ENCODE data around the gene PAK5. TPM values are rescaled to one million over a fixed set of nuclear protein-coding genes. Genes with fewer than 3 reads are reported as not detected.

PAK5 gene
- total RNA-seq, 1 experiment from 2014 or later: 0.46 TPM

DNA sequence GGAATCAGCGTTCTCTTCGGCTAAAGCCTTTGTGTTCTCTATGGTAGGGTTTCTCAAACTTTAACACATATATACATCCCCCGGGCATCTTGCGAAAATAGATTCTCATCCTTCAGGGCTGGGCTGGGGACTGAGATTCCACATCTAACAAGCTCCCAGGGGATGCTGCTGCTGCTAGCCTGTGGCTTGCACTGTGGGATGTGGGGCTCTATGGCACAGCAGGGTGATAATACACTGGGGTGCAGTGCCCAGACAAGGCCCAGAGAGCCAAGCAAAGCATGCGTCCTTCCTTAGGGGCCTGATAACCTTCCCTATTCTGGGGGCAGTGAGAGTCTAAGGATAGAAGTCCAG lies 222.4 kb downstream of the PAK5 start:
- no peak for DNase-seq (ENCODE audit: low read depth)

DNA sequence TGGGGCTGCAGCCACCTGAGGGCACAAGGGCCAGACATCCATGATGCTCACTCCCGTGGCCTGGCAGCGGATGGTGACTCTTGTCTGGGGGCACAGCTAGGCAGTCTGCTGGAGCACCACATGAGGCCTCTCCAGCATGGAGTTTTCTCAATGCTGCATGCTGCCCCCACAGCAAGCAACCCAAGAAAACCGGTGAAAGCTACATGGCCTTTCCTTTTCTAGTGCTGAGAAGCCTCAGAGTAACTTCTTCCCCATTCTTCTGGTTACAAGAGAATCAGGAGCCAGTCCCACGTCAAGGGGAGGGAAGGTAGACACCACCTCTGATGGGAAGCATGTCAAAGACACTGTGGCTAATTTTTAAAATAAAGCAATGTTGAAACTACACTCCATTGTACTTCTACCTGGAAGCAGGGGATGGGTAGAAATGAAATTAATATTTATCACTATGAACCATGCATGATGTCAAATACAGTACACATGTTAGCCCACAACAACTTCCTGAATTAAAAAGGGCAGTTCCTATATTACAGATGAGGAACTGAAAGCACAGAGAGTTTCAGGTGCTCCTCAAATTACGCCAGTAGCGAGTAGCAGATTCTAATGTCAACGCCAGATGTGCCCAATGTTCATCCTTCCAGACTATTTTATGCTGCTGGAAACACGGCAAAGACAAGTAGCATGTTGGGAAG lies 223.0 kb downstream of the PAK5 start:
- DNase-seq (ENCODE audit: low read depth): no peak

DNA sequence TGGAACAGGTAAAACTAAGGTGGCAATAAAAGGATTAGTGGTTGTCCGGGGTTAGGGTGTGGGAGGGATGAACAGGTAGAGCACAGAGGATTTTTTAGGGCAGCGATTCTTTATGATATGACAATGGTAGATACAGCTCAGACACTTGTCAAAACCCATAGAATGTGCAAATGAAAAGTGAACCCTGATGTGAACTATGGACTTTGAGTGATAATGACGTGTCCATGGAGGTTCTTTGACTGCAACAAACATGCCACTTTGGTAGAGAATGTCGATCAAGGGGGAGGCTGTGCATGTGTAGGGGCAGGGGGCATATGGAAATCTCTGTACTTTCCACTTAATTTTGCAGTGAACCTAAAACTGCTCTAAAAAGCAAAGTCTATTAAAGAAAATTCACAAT lies 223.8 kb downstream of the PAK5 start:
- no peak for DNase-seq (ENCODE audit: low read depth)

DNA sequence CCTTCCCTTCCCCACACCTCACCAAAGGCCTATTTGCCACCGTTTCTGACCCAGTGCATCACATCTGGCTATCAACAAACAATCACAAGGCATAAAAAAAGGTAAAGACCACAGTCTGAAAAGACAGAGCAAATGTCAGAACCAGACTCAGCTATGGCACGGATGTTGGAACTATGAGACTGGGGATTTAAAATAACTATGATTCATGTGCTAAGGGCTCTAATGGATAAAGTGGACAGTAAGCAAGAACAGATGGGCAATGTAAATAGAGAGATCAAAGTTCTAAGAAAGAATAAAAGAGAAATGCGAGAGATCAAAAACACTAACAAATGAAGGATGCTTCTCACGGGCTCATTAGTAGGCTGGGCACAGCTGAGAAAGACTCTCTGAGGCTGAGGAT lies 225.0 kb downstream of the PAK5 start:
- DNase-seq (ENCODE audit: low read depth): no peak

DNA sequence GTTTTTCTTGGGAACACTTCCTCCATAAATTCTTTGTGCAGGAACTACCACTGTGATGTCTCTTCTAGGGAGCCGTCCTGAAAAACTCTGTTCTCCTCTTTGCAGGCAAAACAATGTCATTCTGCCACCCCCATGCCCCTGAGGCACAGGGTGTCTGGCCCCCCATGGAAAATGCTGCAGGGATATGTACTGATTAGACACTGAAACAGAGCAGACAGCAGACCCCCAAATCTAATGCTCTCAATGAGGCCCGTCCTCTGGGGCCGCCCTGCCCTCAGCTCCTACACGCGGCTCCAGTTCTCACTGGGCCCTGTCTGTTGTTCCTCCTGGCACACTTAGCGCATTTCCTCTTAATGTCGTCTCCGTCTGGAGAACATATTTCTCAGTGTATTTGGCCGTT lies 227.0 kb downstream of the PAK5 start:
- no peak for DNase-seq (ENCODE audit: low read depth)

DNA sequence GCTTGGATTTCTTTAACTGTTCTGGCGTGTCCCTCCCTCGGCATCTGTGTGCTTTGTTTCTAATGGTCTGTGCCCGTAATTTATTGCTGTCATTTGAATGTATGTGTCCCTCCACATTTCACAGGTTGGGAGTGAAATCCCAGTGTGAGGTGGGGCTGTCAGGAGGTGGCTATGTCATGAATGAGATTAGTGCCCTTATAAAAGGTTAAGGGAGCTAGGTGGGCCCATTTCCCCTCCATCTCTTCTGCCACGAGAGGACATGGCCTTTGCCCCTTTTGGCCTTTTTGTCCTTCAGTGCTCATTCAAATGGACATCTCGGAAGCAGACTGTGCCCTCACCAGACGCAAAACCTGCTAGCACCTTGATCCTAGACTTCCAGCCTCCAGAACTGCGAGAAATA lies 228.2 kb downstream of the PAK5 start:
- DNase-seq (ENCODE audit: low read depth): no peak

DNA sequence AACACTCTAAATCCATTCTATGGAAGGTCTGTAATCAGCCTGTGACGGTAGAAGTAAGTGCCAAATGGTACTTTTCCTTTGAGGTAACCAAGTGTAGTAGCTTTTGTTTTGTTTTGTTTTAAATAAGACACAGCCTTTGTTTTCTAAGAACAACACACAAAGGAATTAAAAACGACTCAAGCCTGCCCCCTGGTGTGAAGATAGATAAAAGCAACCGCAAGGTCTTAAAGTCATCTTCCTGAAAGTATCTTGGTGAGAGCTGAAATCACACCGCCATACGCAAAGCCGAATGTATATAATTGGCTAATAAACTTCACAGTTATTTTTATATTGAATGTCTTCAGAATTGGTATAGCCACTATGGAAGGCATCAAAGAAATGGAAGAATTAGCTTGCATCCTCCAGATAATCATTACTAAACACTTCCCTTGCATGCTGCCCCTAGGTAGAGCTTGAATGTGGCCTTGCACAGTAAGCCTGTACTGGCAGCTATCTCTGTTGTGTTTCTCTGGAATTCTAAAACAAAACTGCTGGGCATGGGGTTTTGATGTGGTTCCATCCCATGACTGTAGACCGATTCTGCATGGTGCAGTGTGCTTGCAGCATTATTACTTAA lies 228.9 kb downstream of the PAK5 start:
- peak; percentile 41 for DNase-seq (ENCODE audit: low read depth)

DNA sequence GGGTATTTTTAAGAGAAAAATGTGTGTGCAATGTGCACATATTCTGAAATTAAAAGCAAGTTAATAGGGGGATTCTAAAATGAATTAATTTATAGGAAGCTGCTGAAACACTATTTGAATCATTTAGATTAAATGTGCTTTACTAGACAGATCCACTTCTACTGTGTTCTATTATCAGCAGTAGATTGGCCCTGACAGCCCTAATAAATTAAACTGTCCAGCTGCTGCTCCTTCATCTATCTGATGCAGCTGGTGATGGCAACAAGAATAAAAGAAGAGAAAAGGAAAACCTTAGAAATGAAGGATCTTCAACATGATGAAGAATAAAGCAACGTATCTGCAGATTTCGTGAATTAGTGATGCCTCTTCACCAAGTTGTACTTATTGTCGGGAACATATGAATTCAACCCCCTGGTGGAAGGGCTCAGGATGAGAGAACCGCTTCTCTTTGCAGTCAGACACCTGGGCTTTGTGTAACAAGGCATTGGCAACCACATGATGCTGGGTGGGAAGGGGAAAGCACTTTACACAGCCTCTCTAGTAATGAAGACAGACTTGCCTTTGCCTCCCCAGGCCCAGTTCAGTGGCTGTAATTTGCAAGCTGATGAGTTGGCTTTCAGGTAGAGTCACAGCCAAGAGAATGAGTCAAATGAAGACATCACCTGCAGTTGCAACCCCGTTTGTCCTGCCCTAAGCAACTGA lies 230.1 kb downstream of the PAK5 start:
- no peak for DNase-seq (ENCODE audit: low read depth)

DNA sequence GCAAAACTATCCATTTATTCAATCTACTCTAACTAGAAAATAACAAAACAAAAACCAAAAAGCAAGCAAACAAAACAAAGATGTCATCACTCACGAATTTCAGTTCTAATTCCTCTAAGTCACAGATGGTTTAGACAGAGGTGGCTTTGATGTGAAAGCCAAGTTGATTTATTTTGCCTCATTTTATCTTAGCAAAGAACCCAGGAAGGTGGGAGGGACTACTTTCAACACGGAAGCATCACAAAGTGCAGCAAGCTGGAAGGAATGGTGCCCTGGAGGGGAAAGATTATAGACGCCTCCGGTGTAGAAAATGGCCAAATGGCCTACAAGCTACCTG lies 236.1 kb downstream of the PAK5 start:
- no peak for DNase-seq (ENCODE audit: low read depth)

DNA sequence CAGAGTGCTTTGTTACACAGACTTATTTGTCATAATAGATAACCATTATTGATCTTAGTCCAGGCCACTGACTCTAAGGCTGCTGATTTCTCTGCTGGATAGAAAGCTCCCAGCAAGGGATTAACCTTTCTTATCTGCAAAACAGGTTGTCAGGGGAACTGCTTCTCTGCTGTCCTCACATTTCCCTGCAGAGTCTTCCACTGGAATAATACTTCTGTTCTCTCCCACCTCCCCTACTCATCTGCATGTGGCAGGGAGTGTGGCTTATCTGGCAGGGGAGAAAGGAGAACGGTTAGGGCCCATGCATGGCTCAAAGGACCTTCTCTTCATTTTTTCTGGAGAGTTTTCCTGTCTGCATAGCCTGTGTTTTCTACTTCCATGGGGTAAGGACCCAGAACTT lies 238.3 kb downstream of the PAK5 start:
- DNase-seq (ENCODE audit: low read depth): no peak

DNA sequence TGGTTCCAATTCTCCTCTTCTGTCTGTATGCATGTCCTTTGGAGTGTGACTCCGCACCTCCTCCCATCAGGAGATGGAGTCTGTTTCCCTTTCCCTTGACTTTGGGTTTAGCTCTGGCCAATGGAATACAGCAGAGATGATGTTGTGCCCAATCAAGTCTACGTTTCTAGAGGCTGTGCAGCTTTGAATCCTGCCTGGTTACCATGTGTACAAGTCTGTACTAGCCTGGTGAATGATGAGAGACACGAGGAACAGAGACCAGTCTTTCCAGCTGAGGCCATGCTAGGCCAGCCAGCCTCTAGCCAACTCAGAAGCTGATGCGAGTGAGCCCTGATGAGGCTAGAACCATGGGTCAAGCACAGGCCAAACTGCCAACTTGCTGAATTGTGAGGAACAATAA lies 241.3 kb downstream of the PAK5 start:
- DNase-seq (ENCODE audit: low read depth): no peak

DNA sequence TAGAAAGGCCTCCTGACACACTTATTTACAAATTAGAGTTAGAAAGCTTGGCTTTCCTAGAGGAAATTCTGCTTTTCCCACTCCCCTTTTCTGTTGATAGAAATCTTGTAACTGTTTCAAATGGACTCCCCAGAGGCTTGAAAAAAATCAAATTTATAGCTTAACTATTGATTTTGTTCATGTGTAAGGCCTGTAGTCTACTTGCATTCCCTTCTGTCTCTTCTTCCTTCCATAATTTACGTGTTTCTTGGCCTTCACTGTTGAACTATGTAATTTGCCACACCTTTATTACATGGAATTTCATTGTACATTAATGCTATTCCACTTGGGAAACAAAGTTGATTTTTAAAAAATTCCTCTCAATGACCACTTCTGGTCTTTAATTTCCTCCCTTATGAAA lies 243.1 kb downstream of the PAK5 start:
- DNase-seq (ENCODE audit: low read depth): no peak

DNA sequence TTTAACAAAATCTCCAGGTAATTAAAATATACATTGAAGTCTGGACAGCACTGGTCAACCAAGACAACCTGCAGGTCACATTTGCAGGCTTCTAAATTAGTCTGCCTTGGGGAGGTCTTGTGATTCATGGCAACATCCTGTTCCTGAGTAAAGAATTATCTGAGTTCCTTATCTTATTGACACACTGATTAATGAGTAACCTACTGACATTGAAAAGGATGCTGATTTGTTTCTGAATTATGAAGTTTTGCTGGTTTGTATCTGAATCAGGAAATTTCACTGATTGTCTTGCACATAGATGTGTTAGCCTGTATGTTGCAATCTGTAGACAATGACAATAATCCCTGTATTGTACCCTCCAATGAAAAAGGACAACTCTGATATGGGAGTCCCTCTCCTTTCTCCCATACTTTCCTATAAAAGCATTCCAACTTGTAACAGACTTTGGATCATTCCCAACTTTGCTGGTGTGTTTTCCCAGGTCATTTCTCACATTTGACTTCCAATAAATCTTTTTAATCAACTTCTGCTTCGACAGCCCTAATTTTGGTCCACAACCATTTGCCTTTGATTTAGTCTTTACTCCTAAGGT lies 244.5 kb downstream of the PAK5 start:
- DNase-seq (ENCODE audit: low read depth): no peak

DNA sequence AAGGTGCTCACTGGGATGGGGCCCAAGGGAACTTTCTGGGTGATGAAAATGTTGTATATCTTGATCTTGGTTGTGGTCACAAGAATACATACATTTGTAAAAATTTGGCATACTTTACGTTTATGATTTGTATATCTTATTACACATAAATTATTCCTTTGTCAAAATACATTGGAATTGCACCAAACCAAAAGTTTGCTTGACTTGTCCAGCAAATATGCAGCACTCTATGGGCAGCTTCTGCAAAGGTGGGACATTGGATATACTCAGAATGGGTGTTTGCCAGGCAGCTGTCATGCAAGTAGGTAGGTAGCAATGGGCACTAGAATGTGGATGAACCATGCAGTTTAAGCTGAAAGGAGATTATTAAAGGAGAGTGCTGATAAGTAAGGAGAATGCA lies 246.5 kb downstream of the PAK5 start:
- DNase-seq (ENCODE audit: low read depth): no peak

DNA sequence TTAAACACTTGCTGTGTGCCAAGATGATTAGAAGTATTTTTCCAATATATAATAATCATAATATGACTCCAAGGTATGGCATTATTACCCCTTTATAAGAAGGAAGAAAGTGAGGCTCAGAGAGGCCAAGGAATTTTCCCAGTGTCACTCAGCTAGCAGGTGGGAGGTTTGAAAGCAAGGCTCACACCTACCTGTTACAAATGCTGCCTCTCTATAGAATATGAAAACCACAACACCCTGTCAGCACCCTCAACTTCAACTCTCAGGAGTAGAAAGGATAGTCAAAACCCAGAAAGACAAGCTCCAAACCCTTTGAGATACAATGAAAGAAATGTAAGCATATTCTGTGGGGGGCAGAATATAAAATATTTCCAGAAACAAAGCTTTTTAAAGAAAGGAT lies 247.8 kb downstream of the PAK5 start:
- no peak for DNase-seq (ENCODE audit: low read depth)

DNA sequence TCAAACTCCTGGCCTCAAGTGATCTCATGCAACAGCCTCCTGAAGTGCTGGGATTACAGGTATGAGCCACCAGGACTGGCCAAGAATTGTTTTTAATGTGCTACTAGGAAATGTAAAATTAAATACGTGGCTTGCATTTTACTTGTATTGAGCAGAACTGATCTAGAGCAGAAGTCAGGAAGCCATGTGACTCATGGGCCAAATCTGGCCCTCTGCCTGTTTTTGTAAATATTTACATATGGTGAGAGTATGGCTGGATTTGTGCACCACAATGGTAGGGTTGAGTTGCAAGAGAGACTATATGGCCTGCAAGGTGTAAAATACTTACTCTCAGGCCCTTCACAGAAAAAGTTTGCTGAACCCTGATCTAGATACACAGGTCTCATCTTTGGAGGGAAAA lies 248.7 kb downstream of the PAK5 start:
- peak; percentile 61 for DNase-seq (ENCODE audit: low read depth)

DNA sequence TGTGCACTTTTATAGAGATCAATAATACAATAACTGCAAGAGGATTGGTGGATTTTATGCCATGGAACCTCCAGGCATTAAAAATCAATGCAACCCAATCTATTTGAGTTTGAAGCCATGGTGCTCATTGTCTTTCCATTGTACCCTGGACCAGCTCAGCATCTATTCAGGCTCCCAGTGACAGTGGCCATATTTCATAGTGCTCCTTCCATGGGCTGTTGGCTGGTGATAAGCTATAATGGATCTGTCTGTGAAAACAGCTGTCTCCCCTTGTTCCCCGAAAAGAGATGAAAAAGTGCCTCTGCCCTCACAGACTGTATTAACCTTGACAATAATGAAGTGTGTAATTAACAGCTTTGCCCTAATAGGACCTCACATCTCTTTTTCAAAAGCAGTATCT lies 250.2 kb downstream of the PAK5 start:
- no peak for DNase-seq (ENCODE audit: low read depth)

DNA sequence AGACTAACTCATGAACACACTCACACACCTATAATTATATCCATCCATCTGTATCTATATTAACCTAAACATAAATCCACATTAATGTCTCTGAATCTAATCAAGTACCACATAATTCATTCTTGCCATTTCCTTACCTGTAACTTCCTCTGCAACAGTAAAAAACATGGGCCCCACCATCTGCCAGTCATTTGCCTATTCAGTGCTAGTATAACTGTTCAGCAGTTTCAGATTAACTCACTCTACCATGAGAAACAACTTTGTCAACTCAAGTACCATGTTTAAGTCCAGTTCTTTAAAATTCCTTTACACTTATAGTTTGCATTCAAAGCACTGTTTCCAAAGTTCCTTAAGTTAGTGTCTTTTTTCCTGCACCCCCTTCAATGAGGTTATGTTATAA lies 255.7 kb downstream of the PAK5 start:
- DNase-seq (ENCODE audit: low read depth): no peak

DNA sequence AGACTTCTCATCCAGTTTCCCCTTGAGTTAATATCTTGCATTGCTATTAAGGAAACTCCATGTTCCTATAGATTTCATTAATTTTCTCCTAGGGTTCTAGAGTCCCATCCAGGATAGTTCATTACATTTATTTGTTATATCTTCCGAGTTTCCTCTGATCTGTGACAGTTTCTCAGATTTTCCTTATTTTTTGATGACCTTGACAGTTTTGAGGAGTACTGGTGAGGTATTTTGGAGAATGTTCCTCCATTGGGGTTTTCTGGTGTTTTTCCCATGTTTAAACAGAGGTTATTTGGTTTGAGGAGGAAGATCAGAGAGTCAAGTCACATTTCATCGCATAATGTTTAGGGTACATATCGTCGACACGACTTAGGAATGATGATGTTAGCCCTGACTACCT lies 256.7 kb downstream of the PAK5 start:
- no peak for DNase-seq (ENCODE audit: low read depth)

DNA sequence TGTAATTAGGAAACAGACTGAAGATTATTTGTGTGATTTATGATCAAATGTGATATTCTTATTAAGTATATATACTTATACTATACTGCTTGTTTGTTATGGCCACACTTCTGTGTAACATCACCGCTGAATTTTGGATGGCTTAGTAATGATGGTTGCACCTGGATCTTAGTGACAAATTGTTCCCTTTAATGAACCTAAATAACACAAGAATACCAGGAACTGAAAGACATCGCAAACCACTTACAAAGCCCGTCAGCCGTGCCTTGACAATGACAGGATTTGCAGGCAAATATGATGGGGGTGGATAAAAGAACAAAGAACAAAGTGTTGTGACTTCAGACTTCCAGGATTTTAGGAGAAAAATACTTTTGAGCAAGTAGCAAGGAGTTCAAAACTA lies 257.4 kb downstream of the PAK5 start:
- DNase-seq (ENCODE audit: low read depth): no peak

DNA sequence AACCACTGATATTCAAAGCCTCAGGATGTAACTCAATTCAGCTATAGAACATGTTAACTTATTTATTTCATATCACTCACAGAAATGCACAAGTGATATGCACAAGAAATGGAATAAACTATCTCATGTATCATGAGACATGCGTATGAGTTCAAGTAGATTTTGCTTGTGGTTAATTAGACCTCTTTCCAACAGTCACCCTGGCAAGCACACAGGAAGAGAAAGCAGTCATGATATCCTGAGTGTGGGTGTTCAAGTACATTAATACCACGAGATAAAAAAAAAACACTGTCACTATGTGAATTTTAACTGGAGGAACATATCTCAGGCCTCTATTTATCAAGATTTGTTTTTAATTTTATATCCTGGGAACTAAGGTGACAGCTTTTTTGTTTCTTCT lies 260.3 kb downstream of the PAK5 start:
- no peak for DNase-seq (ENCODE audit: low read depth)

DNA sequence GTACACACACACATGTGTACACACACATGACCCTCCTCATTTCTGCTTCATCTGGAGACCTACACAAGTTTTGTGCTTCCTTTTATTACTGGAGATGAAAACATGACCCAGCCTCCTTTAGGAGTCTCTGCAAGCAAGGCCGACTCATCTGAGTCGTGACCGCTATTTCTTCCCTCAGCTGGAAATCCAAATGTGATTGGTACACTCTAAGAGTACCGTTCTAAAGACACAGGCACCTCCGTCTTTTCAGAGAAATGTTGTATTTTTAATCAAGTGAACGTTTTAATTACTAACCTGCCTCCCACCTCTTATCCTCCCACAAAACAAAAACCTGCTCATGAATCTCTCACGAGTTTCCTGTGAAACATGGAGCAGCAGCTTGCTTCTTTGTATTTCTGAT lies 261.5 kb downstream of the PAK5 start:
- DNase-seq (ENCODE audit: low read depth): no peak

DNA sequence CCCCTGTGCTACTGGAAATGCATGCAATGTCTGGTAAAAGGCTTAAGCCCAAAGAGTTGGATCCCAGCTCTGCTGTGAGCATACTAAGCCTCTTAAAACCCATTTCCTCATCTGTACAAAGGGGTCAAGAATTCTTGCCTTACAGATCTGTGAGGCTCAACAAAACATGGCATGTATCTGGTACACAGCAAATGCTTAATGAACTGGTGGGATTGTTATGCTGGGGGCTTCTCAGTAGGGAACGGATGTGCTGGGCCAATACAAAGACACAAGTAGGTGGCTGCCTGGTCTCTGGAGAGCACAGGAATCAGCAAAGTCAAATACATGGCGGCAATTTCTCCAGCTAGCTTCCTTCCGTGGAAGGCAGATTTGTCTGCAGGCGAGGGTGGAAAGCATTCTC lies 262.2 kb downstream of the PAK5 start:
- no peak for DNase-seq (ENCODE audit: low read depth)
